Fibroblast of lung (primary cell): ENCODE measurements around the gene RAVER2. TPM values are rescaled to one million over a fixed set of nuclear protein-coding genes. Genes with fewer than 3 reads are reported as not detected.

Experiments
- DNase-seq, 2 donors: peaks; one replicate each; pipeline versions ENCODE4 v3.0.0 to v3.0.0-alpha.2; 2010; ENCODE audit warnings: low read depth in 2 of 2
- H2AFZ ChIP-seq: 2 replicates; pipeline ENCODE4 v1.5.1; 2012; ENCODE audit warnings: low read length, control low read depth, inconsistent platforms
- H3K27ac ChIP-seq: 2 replicates; pipeline ENCODE4 v1.5.1; 2011; ENCODE audit warnings: low read length, control low read depth; ENCODE audit not compliant: insufficient read depth
- H3K27me3 ChIP-seq: 2 replicates; pipeline ENCODE4 v1.5.1; 2011; ENCODE audit warnings: mild to moderate bottlenecking, low read length; ENCODE audit not compliant: control insufficient read depth, insufficient read depth
- H3K36me3 ChIP-seq: 2 replicates; pipeline ENCODE4 v1.5.1; 2011; ENCODE audit warnings: low read length; ENCODE audit not compliant: control insufficient read depth, insufficient read depth
- H3K4me1 ChIP-seq: 2 replicates; pipeline ENCODE4 v1.5.1; 2011; ENCODE audit warnings: low read length; ENCODE audit not compliant: control insufficient read depth, insufficient read depth; ENCODE audit errors: extremely low read depth
- H3K4me2 ChIP-seq: 2 replicates; pipeline ENCODE4 v1.5.1; 2011; ENCODE audit warnings: low read length, control low read depth; ENCODE audit not compliant: insufficient read depth; ENCODE audit errors: extremely low read depth
- H3K4me3 ChIP-seq, 4 experiments: fragments of 200-600 bp in 1 of 4; sonication (generic) in 1 of 4; replicated peaks in 1 of 4; 2 replicates each; pipeline ENCODE4 v1.5.1; 2011 to 2016; ENCODE audit warnings: low read length in 4 of 4, low read depth in 3 of 4, mild to moderate bottlenecking in 3 of 4, control low read depth in 2 of 4, inconsistent platforms in 1 of 4, mixed read lengths in 1 of 4; ENCODE audit not compliant: insufficient read depth in 1 of 4; ENCODE audit errors: control extremely low read depth in 1 of 4
- H3K79me2 ChIP-seq: 2 replicates; pipeline ENCODE4 v1.5.1; 2012; ENCODE audit warnings: mild to moderate bottlenecking, low read length, inconsistent platforms; ENCODE audit not compliant: control insufficient read depth, insufficient read depth
- H3K9ac ChIP-seq: 2 replicates; pipeline ENCODE4 v1.5.1; 2011; ENCODE audit warnings: mild to moderate bottlenecking, low read length, control low read depth; ENCODE audit not compliant: insufficient read depth
- H3K9me3 ChIP-seq: 2 replicates; pipeline ENCODE4 v1.5.1; 2012; ENCODE audit warnings: low read depth, low read length; ENCODE audit not compliant: control insufficient read depth, insufficient read depth
- H4K20me1 ChIP-seq: 2 replicates; pipeline ENCODE4 v1.5.1; 2011; ENCODE audit warnings: low read length; ENCODE audit not compliant: control insufficient read depth, insufficient read depth; ENCODE audit errors: extremely low read depth
- CTCF ChIP-seq, 2 donors: IDR thresholded peaks in 1 of 2; conservative IDR thresholded peaks in 1 of 2; 1 replicate in 1 of 2; 2 replicates in 1 of 2; pipeline ENCODE4 v1.5.1; 2011 to 2012; ENCODE audit warnings: low read length in 2 of 2, control low read depth in 1 of 2, inconsistent platforms in 1 of 2, low read depth in 1 of 2, mild to moderate bottlenecking in 1 of 2
- EZH2 ChIP-seq: IDR thresholded peaks from 2 replicates; pipeline ENCODE4 v1.5.1; 2012; ENCODE audit warnings: low read length, control low read depth, mild to moderate bottlenecking; ENCODE audit errors: missing control alignments
- polyA plus RNA-seq, 2 donors: library from polyadenylated mRNA; depleted of rRNA in 1 of 2; stranded (reverse) in 1 of 2; unstranded in 1 of 2; fragments of >200 nt; gene quantifications; 2 replicates each; pipeline ENCODE4 v1.2.1, GENCODE V29; 2011 to 2012; ENCODE audit warnings: missing spikeins in 1 of 2
- total RNA-seq: library from RNA; depleted of rRNA; stranded (reverse); fragments of >200 nt; gene quantifications from 2 replicates; pipeline ENCODE4 v1.2.1, GENCODE V29; 2014

RAVER2 gene
- total and polyA plus RNA-seq, 2 donors (not counting 1 experiment from before 2014, with no cell fraction given), result 4.3 to 5.6 TPM

- no peak for DNase-seq
- Histone ChIP-seq H3K9ac (no peak overlapping the region), H3K4me1 (no peaks in the 10 kb centered on the region), H3K27ac (no peak overlapping the region), H3K27me3 (no peaks in the 10 kb centered on the region), H3K4me3 (no peak overlapping the region), H3K4me2 (no peak overlapping the region), H3K9me3 (no peaks in the 10 kb centered on the region), H4K20me1 (no peaks in the 10 kb centered on the region), H3K36me3 (peaks cover 24% of the 10 kb centered on the region), H2AFZ (no peak overlapping the region), H3K79me2 (no peaks in the 10 kb centered on the region)
- no peak for TF ChIP-seq CTCF (conservative IDR thresholded peaks at IDR 0.05 in 1 of 2, IDR thresholded peaks at IDR 0.05 in 1 of 2; ENCODE audit: low read depth in 1 of 2, low read length in 2 of 2)
- no peak for TF ChIP-seq EZH2
Observed at GRCh38 chr1:64839261-64839660, 94.4 kb downstream of the RAVER2 start.

GRCh38 chr1:64839732-64840405 lies 95.0 kb downstream of the RAVER2 start:
- H4K20me1 ChIP-seq, result no peaks in the 10 kb centered on the region
- peaks cover 27% of the 10 kb centered on the region for H3K36me3 ChIP-seq

More at GRCh38 chr1:64839732-64840405, 95.0 kb downstream of the RAVER2 start:
- Histone ChIP-seq H3K27ac (no peak overlapping the region), H3K4me3 (no peak overlapping the region), H3K79me2 (no peaks in the 10 kb centered on the region), H3K9me3 (no peaks in the 10 kb centered on the region), H3K4me1 (no peaks in the 10 kb centered on the region), H3K9ac (no peak overlapping the region), H3K27me3 (no peaks in the 10 kb centered on the region), H3K4me2 (no peak overlapping the region), H2AFZ (no peak overlapping the region)
- TF ChIP-seq CTCF (conservative IDR thresholded peaks at IDR 0.05 in 1 of 2, IDR thresholded peaks at IDR 0.05 in 1 of 2; ENCODE audit: low read depth in 1 of 2, low read length in 2 of 2) (no peak), EZH2 (no peak)
- DNase-seq, result no peak
